K562 (cell line): ENCODE measurements around the gene QRICH1. TPM values are rescaled to one million over a fixed set of nuclear protein-coding genes. Genes with fewer than 3 reads are reported as not detected.

Source experiments
- ATAC-seq: fragments of 200-7000 bp; cut with Tn5 transposase; 3 replicates; pipeline ENCODE4 v1.9.1; 2020; ENCODE audit warnings: moderate library complexity
- BruUV-seq: library from RNA; stranded (reverse); fragments of 400-500 nt; replicated peaks from 2 replicates; lab custom pipeline; 2021; lab: Mats Ljungman, UMichigan
- CTCF ChIA-PET: fragments of 300-600 bp; formaldehyde crosslinking; extraction: SDS; loops from one replicate; lab custom pipeline; 2021; ENCODE audit warnings: low intra/inter-chr PET ratio; lab: Yijun Ruan, JAX
- POLR2A ChIA-PET: fragments of 300-600, 350-650 bp; sonication (Branson Sonifier 250); formaldehyde crosslinking; extraction: SDS; loops from one replicate; lab custom pipeline; 2021; ENCODE audit warnings: antibody characterized with exemption, inconsistent platforms; lab: Yijun Ruan, JAX
- DNase-seq, 4 experiments: peaks; one replicate each; pipeline versions ENCODE4 v3.0.0 to v3.0.0-alpha.2; 2011 to 2018; ENCODE audit warnings: low spot score in 3 of 4, mixed read lengths in 3 of 4; ENCODE audit errors: extremely low read depth in 1 of 4
- FAIRE-seq: peaks from 2 replicates; lab custom pipeline; 2011; peaks lifted over from hg19 to GRCh38; lab: Jason Lieb, UNC
- H2AFZ ChIP-seq: 2 replicates; pipeline ENCODE4 v1.6.0; 2011; ENCODE audit warnings: low read depth, low read length, control low read depth, inconsistent platforms
- H3K27ac ChIP-seq: fragments of 200-600 bp; 3 replicates; pipeline ENCODE4 v1.8.0; 2011; ENCODE audit warnings: low read depth, mild to moderate bottlenecking, control low read depth, inconsistent platforms, low read length, moderate library complexity, mixed read lengths; ENCODE audit errors: extremely low read depth
- H3K27me3 ChIP-seq, 2 experiments: fragments of 300-600 bp in 1 of 2; 2 replicates in 1 of 2; 3 replicates in 1 of 2; pipeline versions ENCODE4 v1.6.0 to v1.8.0; 2011; ENCODE audit warnings: inconsistent platforms in 2 of 2, low read length in 2 of 2, mild to moderate bottlenecking in 1 of 2, mixed read lengths in 1 of 2, moderate library complexity in 1 of 2; ENCODE audit not compliant: control insufficient read depth in 2 of 2, insufficient read depth in 2 of 2
- H3K36me3 ChIP-seq: fragments of 300-600 bp; 3 replicates; pipeline ENCODE4 v1.8.0; 2011; ENCODE audit warnings: mild to moderate bottlenecking, low read length, inconsistent platforms; ENCODE audit not compliant: control insufficient read depth, insufficient read depth
- H3K4me1 ChIP-seq, 2 experiments: fragments of 200-600 bp in 1 of 2; replicated peaks in 1 of 2; 2 replicates in 1 of 2; 3 replicates in 1 of 2; pipeline versions ENCODE4 v1.5.1 to v1.8.0; 2011; ENCODE audit warnings: inconsistent platforms in 2 of 2, low read length in 2 of 2, mild to moderate bottlenecking in 1 of 2, mixed read lengths in 1 of 2, moderate library complexity in 1 of 2; ENCODE audit not compliant: control insufficient read depth in 2 of 2, insufficient read depth in 2 of 2
- H3K4me2 ChIP-seq: 2 replicates; pipeline ENCODE4 v1.6.1; 2011; ENCODE audit warnings: low read length, control low read depth, inconsistent platforms, mixed read lengths; ENCODE audit not compliant: insufficient read depth
- H3K4me3 ChIP-seq: fragments of 200-600 bp; sonication (generic), shearing (Covaris generic); 2 replicates; pipeline ENCODE4 v1.5.1; 2016; ENCODE audit warnings: control low read depth, inconsistent platforms
- H3K79me2 ChIP-seq: fragments of 200-600 bp; 3 replicates; pipeline ENCODE4 v1.8.0; 2011; ENCODE audit warnings: low read length, inconsistent platforms; ENCODE audit not compliant: control insufficient read depth, insufficient read depth
- H3K9ac ChIP-seq, 2 experiments: 2 replicates each; pipeline versions ENCODE4 v1.6.0 to v1.6.1; 2011; ENCODE audit warnings: low read depth in 2 of 2, low read length in 2 of 2, control low read depth in 1 of 2, inconsistent platforms in 1 of 2, mild to moderate bottlenecking in 1 of 2, mixed read lengths in 1 of 2; ENCODE audit not compliant: insufficient read depth in 1 of 2
- H3K9me1 ChIP-seq: one replicate; pipeline ENCODE4 v1.6.0; 2011; ENCODE audit warnings: inconsistent platforms, mild to moderate bottlenecking, low read length, moderate library complexity; ENCODE audit not compliant: control insufficient read depth, insufficient read depth
- H3K9me3 ChIP-seq: replicated peaks from 2 replicates; pipeline ENCODE4 v1.5.1; 2011; ENCODE audit warnings: low read depth, low read length, inconsistent platforms; ENCODE audit not compliant: control insufficient read depth, insufficient read depth
- H4K20me1 ChIP-seq: replicated peaks from 2 replicates; pipeline ENCODE4 v1.6.1; 2011; ENCODE audit warnings: low read length, inconsistent platforms, mixed read lengths; ENCODE audit not compliant: control insufficient read depth, insufficient read depth
- ATF6 ChIP-seq: sonication (generic); formaldehyde crosslinking; IDR thresholded peaks from 2 replicates; pipeline ENCODE4 v1.4.0; 2020; ENCODE audit warnings: mild to moderate bottlenecking, missing genetic modification reagents
- BCOR ChIP-seq: fragments of 450-650 bp; IDR thresholded peaks from 2 replicates; pipeline ENCODE4 v1.6.1; 2016
- CBX2 ChIP-seq: fragments of 200-600 bp; sonication (generic); IDR thresholded peaks from one replicate; pipeline ENCODE4 v1.6.1; 2012; ENCODE audit warnings: mild to moderate bottlenecking, low read length, inconsistent platforms; ENCODE audit not compliant: insufficient read depth, poor library complexity, severe bottlenecking
- ELK1 ChIP-seq: sonication (generic); formaldehyde crosslinking; IDR thresholded peaks from 2 replicates; pipeline ENCODE4 v1.8.1; 2022; ENCODE audit warnings: missing genetic modification reagents
- GABPB1 ChIP-seq: sonication (generic); formaldehyde crosslinking; IDR thresholded peaks from 2 replicates; pipeline ENCODE4 v1.8.0; 2022; ENCODE audit warnings: mild to moderate bottlenecking, missing genetic modification reagents
- KDM5B ChIP-seq: fragments of 200-600 bp; sonication (generic); IDR thresholded peaks from 2 replicates; pipeline ENCODE4 v1.6.1; 2012; ENCODE audit warnings: low read depth, mild to moderate bottlenecking, moderate library complexity, low read length, control low read depth, inconsistent platforms; ENCODE audit not compliant: insufficient replicate concordance
- MAX ChIP-seq: sonication (generic); formaldehyde crosslinking; IDR thresholded peaks from 2 replicates; pipeline ENCODE4 v1.9.0; 2022; ENCODE audit warnings: mild to moderate bottlenecking, missing genetic modification reagents
- MTA1 ChIP-seq: fragments of 450-650 bp; IDR thresholded peaks from 2 replicates; pipeline ENCODE4 v1.6.1; 2017; ENCODE audit warnings: borderline replicate concordance
- NCOA1 ChIP-seq: fragments of 450-650 bp; IDR thresholded peaks from 2 replicates; pipeline ENCODE4 v1.6.1; 2016; ENCODE audit warnings: low read depth
- RBM17 ChIP-seq: fragments of 200-400 bp; formaldehyde crosslinking; IDR thresholded peaks from 2 replicates; pipeline ENCODE4 v1.6.1; 2017; ENCODE audit warnings: low read depth, mild to moderate bottlenecking, low read length, borderline replicate concordance
- STAT5B ChIP-seq: fragments of 250-450 bp; sonication (Bioruptor Pico); IDR thresholded peaks from 2 replicates; pipeline ENCODE4 v1.8.0; 2021; ENCODE audit warnings: mild to moderate bottlenecking, inconsistent platforms
- XRCC4 ChIP-seq: IDR thresholded peaks from one replicate; pipeline ENCODE4 v1.6.1; 2011; ENCODE audit not compliant: insufficient read depth, insufficient read length; ENCODE audit errors: extremely low read depth
- ZNF3 ChIP-seq: fragments of 250-450 bp; sonication (Bioruptor Pico); IDR thresholded peaks from 2 replicates; pipeline ENCODE4 v1.5.0; 2021; ENCODE audit warnings: mild to moderate bottlenecking, moderate library complexity
- ZNF316 ChIP-seq: fragments of 450-650 bp; IDR thresholded peaks from 2 replicates; pipeline ENCODE4 v1.6.1; 2016
- ZNF584 ChIP-seq: fragments of 200-800 bp; sonication (Bioruptor generic); IDR thresholded peaks from 2 replicates; pipeline ENCODE4 v1.6.1; 2016; ENCODE audit warnings: low read depth, mild to moderate bottlenecking, missing genetic modification characterization, missing compliant biosample characterization
- WGBS: fragments of 100-300 bp; shearing (Covaris generic); methylation state at CpG from one replicate; pipeline ENCODE4 v1.1.6; 2016; ENCODE audit warnings: low coverage, mixed read lengths; ENCODE audit not compliant: insufficient coverage; ENCODE audit errors: missing lambda C conversion rate; 5-methylcytosine and 5-hydroxymethylcytosine counted together
- in situ Hi-C: fragments of 300-500 bp; cut with MboI; formaldehyde crosslinking; loops from 4 replicates; pipeline ENCODE4 v1.15.0; 2018; ENCODE audit warnings: inconsistent platforms, mixed read lengths
- intact Hi-C: fragments of 100-400 bp; cut with micrococcal nuclease; formaldehyde crosslinking; loops from 2 replicates; pipeline ENCODE4 v1.14.2; 2022
- polyA plus RNA-seq, 8 experiments: library from polyadenylated mRNA; depleted of rRNA in 4 of 8; stranded (reverse) in 5 of 8; unstranded in 3 of 8; fragments of >200 nt; fragmentation: Nextera tagmentation in 2 of 8; fragmentation: Illumina TruSeq in 1 of 8; extraction: Ambion mirVana in 2 of 8; extraction: Trizol in 1 of 8; gene quantifications; 2 replicates each; pipeline versions ENCODE4 v1.2.1 to v1.2.3, GENCODE V29; 2011 to 2014; ENCODE audit warnings: inconsistent platforms in 1 of 8, missing spikeins in 1 of 8
- total RNA-seq, 7 experiments: library from RNA; depleted of rRNA in 6 of 7; stranded (reverse); fragments of >200 nt in 6 of 7; fragmentation: Illumina TruSeq in 2 of 7; extraction: Trizol in 2 of 7; gene quantifications; 2 replicates each; pipeline versions ENCODE4 v1.2.1 to v1.2.3, GENCODE V29; 2011 to 2021; ENCODE audit warnings: low replicate concordance in 1 of 7

The QRICH1 gene
- total and polyA plus RNA-seq, 9 of the 15 experiments (the other 6 are each of a cell fraction or from before 2014, with no cell fraction given): 20.1 to 99.2 (median 56.7) TPM

GRCh38 chr3:49007068-49007770, 86.7 kb downstream of the QRICH1 start, which contains the start of gene WDR6:
Gene WDR6 (plus strand): TSS chr3:49007391. CDS start chr3:49007432, 41 bp downstream.
- CTCF ChIA-PET: interaction anchor here (0.6 kb wide), 1 partner anchor 85 kb away, joined by 4 read pairs; no protein-coding TSS in a partner anchor
- peak within 1 kb of the TSS; percentile 94 for H3K4me2 ChIP-seq
- peaks cover 19 to 45% of the 10 kb centered on the region in 2 experiments; a peak in 4 of 5 replicates for H3K4me1 ChIP-seq
- H3K27ac ChIP-seq: peak within 1 kb of the TSS; percentile 99
- peaks cover 44% of the 10 kb centered on the region for H3K79me2 ChIP-seq
- peak within 1 kb of the TSS; percentile 99 for H2AFZ ChIP-seq
- no peaks in the 10 kb centered on the region for H3K27me3 ChIP-seq
- DNase-seq (peak; percentile 91 to 97 (median 94)), ATAC-seq (peak; percentile 89), FAIRE-seq (peak; percentile 93)
- H4K20me1 ChIP-seq: peaks cover 8% of the 10 kb centered on the region
- intact Hi-C loops (loop anchor here (2.0 to 5.0 kb wide), 2 partner anchors 18 to 90 kb away; partner anchors contain the start of gene ARIH2), in situ Hi-C loops (no loop called here)
- H3K9ac ChIP-seq: peak within 1 kb of the TSS; percentile 97 to 99
- BruUV-seq: no TSS peak
- POLR2A ChIA-PET: interaction anchor here (0.6 to 3.0 kb wide), 17 partner anchors 10 to 739 kb away, joined by 3 to 104 read pairs (median 4); partner anchors contain the start of genes DALRD3, IMPDH2, LAMB2 and NDUFAF3
- no peaks in the 10 kb centered on the region for H3K9me1 ChIP-seq
- H3K9me3 ChIP-seq: no peaks in the 10 kb centered on the region
- under 1% methylated on average over 46 of the region's 65 CpGs for WGBS
- peak within 1 kb of the TSS; percentile 80 for H3K4me3 ChIP-seq
- H3K36me3 ChIP-seq: peaks cover 16% of the 10 kb centered on the region; the same call in 2 of the 3 replicates
- no peak for TF ChIP-seq ZNF584 (CRISPR knock-in tag)
- peak; percentile 8; the same call in 1 of the 2 replicates for TF ChIP-seq GABPB1 (CRISPR knock-in tag)
- TF ChIP-seq ZNF3: no peak
- 0 out of 2 replicates have a peak, but pooled peaks have one; percentile 26 for TF ChIP-seq BCOR
- no peak for TF ChIP-seq RBM17
- TF ChIP-seq MAX (CRISPR knock-in tag): peak; percentile 46
- no peak for TF ChIP-seq XRCC4
- 0 out of 2 replicates have a peak, but pooled peaks have one; percentile 36 for TF ChIP-seq NCOA1
- no peak for TF ChIP-seq CBX2
- 0 out of 2 replicates have a peak, but pooled peaks have one; percentile 52 for TF ChIP-seq ATF6
- 0 out of 2 replicates have a peak, but pooled peaks have one; percentile 34 for TF ChIP-seq MTA1
- TF ChIP-seq ZNF316: peak; percentile 34; the same call in 1 of the 2 replicates
- no peak for TF ChIP-seq STAT5B (CRISPR knock-in tag)
- no peak for TF ChIP-seq ELK1 (CRISPR knock-in tag)
- TF ChIP-seq KDM5B: peak; percentile 84
